ENCODE data around the gene AXIN1.

- TF ChIP-seq, protein P1, sequence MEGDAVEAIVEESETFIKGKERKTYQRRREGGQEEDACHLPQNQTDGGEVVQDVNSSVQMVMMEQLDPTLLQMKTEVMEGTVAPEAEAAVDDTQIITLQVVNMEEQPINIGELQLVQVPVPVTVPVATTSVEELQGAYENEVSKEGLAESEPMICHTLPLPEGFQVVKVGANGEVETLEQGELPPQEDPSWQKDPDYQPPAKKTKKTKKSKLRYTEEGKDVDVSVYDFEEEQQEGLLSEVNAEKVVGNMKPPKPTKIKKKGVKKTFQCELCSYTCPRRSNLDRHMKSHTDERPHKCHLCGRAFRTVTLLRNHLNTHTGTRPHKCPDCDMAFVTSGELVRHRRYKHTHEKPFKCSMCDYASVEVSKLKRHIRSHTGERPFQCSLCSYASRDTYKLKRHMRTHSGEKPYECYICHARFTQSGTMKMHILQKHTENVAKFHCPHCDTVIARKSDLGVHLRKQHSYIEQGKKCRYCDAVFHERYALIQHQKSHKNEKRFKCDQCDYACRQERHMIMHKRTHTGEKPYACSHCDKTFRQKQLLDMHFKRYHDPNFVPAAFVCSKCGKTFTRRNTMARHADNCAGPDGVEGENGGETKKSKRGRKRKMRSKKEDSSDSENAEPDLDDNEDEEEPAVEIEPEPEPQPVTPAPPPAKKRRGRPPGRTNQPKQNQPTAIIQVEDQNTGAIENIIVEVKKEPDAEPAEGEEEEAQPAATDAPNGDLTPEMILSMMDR (IDR thresholded peaks at IDR 0.05; ENCODE audit: extremely low read depth in 1 of 2, insufficient read depth in 1 of 2, low read depth in 1 of 2, low read length in 2 of 2), result no peak
- TF ChIP-seq POLR2A (IDR thresholded peaks at IDR 0.05; ENCODE audit: low read depth, low read length) (no peak), MYC (IDR thresholded peaks at IDR 0.05; ENCODE audit: low read depth, low read length) (no peak), EZH2 (IDR thresholded peaks at IDR 0.05; ENCODE audit: borderline replicate concordance, low read depth, low read length, severe bottlenecking) (no peak), FOS (IDR thresholded peaks at IDR 0.05; ENCODE audit: borderline replicate concordance, insufficient read depth, low read length) (no peak), POLR2AphosphoS5 (IDR thresholded peaks at IDR 0.05; ENCODE audit: insufficient read depth, low read depth, low read length) (no peak), JUN (IDR thresholded peaks at IDR 0.05; ENCODE audit: borderline replicate concordance, insufficient read depth, insufficient read length, low read depth) (no peak)
- TF ChIP-seq, protein P2, sequence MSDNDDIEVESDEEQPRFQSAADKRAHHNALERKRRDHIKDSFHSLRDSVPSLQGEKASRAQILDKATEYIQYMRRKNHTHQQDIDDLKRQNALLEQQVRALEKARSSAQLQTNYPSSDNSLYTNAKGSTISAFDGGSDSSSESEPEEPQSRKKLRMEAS (IDR thresholded peaks at IDR 0.05; ENCODE audit: insufficient read depth, insufficient read length), result no peak
Measured at GRCh38 chr16:368388-369158, 16.1 kb upstream of the AXIN1 start.

Data from endothelial cell of umbilical vein (primary cell).